ENCODE measurements around the gene RSRP1.

RSRP1 gene

DNA sequence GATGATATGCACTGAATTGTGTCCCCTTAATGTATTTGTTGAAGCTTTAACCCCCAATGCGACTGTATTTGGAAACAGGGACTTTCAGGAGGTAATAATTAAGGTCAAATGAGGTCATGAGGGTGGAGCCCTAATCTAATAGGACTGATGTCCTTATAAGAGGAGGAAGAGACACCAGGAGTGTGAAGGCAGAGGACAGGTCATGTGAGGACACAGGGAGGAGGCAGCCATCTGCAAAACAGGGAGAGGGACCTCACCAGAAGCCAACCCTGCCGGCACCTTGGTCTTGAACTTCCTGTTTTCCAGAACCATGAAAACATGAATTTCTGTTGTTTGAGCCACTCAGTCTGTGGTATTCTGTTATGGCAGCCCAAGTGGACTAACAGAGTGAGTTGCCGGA, 30.2 kb downstream of the RSRP1 start:
- FAIRE-seq, result no peak

DNA sequence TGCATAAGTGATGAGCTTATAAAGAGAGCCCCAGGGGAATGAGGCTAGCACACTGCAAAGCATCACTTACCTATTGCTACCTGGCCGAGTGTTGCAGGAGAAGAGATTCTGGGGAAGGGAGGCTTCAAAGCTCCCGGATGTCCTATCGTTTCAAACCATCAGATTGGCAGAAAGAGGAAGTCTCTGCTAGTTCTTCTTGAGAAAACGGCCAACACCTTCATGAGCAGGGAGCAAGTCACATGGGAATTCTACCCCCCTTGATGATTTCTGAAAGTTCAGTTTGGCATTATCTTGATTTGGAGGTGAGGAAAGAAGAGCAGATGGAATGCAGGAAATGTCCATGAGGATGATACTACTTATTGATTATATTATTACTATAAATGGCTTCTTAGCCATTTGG, 31.1 kb downstream of the RSRP1 start:
- no peak for FAIRE-seq

DNA sequence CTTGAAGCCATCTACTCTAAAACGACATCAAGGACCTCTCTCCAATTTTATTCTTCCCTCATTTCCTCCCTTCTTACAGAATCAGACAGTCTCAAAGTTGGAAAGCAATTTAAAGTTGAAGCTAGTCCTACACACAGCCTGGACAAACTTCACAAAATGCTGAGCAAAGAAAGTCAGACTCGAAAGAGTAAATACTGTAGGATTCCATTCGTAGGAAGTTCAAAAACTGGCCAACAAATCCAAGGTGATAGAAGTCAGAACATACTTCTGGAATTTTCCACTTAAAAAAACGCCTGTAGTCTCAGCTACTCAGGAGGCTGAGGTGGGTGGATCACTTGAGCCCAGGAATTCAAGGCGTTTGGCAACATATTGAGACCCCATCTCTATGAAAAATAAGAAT, 34.5 kb downstream of the RSRP1 start:
- FAIRE-seq, result no peak

DNA sequence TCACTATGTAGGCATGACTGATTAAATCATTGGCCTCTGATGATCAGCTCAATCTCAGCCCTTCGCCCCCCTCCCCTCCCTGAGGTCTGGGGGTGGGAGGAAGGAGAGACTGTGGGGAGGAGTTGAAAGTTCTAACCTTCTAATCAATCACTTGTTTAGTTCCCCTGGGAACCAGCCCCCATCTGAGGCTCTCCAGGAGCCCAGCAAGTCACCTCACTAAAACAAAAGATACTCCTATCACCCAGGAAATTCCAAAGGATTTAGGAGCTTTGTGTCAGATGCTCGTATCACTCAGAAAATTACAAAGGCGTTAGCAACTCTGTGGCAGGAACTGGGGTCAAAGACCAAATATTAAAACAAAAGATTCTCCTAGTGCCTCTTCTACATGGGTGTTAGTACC, 36.5 kb downstream of the RSRP1 start:
- FAIRE-seq, result no peak

DNA sequence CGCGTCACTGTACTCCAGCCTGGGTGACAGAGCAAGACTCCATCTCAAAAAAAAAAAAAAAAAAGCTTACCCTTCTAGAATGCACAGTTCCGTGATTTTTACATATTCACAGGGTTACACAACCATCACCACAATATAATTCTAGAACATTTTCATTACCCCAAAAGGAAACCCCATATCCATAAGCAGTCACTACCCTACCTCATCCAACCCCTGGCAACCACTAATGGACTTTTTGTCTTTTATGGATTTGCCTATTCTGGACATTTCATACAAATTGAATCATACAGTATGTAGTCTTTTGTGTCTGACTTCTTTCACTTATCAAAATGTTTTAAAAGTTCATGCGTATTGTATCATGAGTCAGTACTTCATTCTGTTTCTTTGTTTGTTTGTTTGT, 37.7 kb downstream of the RSRP1 start:
- no peak for FAIRE-seq

DNA sequence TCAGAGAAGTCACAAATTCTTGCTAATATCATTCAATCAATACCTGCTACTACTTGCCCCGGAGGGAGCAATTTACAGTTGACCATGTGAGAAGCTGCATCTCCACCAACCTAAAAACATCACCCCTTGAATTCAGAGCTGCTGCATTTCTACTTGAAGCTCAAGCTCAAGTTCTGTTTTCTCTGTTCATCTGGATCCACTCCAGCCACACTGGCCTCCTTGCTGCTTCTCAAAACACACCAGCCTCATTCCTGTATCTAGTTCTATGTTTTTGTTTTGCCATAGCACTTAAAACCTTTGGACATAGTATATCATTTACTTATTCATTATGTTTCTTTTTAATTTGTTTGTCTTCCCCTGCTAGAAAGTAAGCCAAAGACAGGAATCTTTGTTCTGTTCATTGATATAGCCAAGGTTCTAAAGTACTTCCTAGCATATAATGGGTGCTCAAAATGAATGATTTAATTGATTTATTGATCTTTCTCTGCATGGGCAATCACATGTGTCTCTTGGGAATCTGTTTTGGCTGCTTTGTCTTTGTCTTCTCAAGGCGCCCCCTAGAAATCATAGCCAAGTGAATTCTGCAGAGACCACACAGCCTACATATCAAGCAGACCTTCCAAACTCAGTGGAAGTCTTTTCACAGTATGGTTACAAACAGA, 38.6 kb downstream of the RSRP1 start:
- FAIRE-seq, result no peak

DNA sequence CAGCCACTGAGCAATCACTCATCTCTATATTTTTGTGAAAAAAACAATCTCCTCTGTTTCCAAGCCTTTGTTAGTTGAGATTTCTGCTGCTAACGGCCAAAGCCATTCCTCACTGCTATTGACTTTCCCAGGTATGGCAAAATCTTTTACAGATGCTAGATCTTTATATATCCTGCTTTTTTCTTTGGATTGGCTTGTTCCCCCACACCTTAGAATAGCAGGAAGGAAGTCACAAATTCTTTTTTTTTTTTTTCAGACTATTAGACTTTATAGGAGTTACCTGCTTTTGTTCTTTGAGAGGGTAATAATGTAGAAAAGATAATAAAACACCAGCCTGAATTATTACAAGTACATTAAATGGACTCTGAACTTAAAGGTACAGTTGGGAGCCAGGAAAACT, 39.2 kb downstream of the RSRP1 start:
- FAIRE-seq, result no peak

DNA sequence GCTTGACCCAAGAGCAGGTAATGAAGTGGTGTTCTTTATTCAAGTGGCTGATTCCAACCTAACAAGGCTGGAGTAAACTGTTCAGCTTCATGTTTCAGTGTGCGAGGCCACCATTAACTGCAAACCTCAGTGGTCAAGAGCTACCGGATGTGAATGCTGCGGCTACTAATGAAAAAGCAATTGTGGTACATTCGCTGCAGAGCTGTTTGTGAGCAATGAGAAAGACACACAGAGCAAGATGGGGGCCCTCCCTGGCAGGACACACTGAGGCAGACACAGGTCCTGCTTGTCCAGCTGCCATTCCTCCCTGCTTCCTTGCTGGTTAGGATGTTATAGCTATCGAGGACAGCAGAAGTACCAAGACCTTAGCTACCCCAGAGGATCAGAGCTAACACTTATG, 41.1 kb downstream of the RSRP1 start:
- FAIRE-seq, result no peak

DNA sequence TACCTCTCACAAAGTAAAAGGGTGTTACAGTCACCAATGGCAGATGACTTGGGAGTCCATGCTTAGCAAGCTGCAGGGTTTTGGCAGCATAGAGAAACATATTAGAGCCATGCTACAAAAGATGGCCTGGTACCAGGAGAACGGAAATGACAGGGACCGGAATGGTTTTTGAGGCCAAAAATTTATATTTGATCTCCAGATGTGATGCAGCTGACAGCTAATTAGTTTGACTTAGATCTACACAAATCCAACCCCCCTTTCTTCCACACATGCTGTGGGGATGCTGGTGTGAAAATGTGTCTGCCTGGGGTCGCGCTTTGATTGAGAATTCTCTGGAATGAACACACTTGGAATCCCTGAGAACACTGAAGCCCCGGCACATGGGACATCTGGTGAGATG, 41.5 kb downstream of the RSRP1 start:
- no peak for FAIRE-seq

DNA sequence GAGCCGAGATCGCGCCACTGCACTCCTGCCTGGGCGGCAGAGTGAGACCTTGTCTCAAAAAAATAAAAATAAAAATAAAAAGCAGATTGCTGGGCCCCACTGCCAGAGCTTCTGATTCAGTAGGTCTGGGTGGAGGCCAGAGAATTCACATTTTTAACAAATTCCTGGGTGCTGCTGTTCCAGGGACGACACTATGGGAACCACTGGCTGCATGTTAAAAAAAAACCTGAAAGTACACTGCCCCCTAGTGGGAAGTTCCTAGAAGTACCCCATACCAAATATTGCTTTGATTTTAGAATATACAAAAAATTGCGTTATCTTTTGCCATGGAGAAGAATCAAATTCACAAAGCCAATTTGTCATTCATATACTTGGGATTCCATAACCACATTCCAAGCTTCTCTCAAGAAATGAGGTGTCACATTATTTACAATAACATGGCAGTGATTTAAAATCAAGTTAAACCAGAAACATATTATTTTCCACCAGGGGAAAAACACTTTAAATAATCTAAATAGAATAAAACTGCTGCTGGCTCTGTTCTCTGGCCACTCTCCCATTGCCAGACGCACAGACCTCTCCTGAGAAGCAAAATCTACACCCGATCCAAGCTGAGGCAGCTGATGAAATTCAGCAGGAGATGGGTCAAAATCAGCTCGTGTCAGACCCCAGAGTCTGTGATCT, 42.3 kb downstream of the RSRP1 start:
- peak; percentile 68 for FAIRE-seq

DNA sequence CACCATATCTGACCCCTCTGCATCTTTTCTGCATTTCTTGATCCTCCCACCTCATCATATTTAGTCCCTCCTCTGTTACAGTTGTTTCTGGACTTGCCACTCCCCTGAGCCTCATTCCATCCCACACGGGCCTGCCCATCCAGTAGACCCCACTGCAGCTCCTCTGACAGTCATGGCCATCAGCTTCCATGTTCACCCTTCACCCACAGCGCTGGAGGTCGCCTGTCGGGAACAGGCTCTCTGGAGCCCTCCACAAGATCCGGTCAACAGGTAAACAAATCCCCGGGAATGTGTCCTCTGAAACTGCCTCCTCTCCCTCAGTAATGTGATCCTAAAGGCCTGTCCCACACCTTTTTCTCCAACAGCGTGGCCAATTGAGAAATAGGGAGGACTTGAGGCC, 46.2 kb downstream of the RSRP1 start:
- FAIRE-seq, result no peak

DNA sequence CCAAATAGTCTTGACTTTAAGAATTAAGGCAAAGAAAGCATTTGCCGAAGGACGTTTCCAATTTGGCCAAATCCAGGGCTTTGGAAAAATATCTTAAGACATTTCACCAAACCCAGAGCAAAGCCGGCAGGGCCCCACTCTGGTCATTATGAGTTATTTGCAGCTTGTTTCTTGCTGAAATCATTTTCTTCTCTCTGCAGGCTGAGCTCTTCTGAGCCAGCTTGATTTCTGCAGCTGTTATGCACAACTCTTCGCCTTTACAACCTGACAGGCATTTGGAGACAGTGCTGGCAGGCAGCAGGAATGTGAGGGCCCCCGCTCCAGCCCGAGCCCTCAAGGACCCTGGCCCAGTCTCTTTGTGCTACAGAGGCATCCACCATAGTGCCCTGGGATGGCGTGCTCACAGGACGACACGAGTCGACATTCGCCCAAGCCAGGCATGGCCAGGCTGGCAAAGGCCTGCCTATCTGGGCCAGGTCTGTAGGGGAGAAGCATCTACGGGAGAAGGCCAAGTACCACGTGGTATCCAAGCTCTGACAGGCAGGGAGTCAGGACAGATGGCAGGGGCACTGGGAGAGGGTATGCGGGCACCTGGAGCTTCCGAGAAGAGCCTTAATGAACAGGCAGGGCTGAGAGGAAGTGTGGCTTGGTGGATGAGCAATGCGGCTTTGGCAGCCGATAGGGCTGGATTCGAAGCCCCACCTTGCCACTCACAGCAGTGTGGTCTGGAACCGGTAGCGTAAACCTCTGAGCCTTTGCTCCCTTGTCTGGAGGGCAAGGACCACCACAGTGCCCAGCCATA, 47.2 kb downstream of the RSRP1 start:
- FAIRE-seq, result no peak

DNA sequence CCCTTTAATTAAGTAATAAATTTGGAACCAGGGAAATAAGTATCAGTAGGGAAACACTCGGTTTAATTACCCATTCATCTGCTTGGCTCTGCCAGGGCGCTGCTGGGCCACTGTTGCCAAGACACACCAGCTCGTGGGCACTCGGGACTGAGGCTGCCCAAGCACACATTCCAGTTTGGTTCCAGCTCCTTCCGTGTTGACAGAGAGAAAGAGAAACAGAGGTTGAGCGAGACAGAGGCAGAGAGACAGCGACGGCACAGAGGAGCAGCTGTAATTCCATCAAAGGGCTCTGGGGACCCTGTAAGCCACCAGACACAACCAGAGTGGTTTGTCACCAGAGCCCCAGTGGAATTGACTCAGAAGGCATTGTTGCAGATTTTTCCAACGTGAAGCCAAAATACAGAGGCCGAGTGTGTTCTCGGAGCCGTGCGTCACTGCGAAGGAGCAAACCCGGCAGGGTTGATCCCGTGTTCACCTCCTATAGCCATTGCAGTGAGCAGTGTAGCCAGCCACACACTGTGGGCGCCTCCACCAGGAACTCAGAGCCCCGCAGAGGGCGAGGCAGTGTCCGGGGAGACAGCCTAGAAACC, 48.5 kb downstream of the RSRP1 start:
- FAIRE-seq, result no peak

DNA sequence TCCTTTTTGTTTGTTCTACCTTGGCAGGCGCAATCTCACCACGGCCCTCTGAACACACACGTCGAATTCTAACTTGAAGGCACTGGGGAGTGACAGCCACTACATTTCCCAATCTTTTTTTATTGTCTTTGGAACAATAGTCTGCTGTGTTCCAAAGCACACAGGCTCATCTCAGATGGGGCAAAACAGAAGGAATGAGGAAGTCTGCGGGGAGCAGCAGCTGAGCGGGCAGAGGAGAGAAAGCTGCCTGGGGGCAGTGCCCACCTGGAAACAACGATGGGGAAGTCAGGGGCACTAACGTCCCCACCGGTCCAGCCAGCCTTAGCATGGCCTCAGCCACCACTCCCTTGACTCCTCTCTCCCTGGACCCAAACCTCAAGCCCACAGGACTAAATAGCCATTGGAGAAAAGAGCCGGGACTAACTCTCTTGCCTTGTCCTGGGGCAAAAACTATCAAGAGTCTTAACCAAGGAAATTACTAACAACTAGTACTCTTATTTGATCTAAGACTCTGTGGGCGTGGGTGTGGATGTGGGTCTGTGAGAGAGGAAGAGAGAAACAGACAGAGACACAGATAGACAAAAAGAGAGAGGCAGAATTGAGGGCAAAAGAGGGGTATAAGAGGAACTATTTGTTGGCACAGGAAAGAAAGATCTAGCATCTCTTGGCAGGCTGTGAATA, 49.1 kb downstream of the RSRP1 start:
- FAIRE-seq, result no peak

DNA sequence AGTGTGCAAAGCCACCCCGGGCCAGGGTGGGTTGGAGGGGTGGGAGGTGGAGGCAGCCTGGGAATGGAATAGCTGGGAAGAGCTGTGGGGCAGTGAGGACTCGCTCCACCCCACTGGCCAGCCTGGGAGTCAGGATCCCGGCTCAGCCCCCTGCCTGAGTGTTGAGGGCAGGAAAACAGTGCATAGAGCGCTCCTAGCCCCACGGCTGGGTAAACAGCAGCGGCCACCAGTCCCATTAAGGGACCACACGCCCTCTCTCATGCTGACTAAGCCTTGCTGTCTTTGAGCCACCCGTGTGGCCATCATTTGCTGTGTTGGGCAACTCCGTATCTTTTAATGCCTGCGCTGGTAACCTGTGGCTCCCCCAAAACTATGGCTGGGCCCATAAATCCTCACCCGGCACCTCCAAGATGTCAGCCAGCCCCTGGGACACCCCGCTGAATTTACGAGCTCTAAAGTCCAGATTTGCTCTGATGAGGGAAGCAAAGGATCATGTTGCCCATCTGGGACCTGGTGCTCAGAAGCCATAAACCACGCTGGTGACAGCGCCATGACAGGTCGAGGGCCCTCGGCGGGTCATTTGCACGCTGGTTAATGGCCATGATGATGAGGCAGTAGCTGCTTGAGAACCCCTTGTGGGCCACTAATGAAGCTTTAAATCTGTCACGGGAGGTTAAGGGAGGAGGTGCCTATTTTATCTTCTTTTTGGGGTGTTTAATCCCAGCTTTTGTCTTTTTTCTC, 49.8 kb downstream of the RSRP1 start:
- no peak for FAIRE-seq

DNA sequence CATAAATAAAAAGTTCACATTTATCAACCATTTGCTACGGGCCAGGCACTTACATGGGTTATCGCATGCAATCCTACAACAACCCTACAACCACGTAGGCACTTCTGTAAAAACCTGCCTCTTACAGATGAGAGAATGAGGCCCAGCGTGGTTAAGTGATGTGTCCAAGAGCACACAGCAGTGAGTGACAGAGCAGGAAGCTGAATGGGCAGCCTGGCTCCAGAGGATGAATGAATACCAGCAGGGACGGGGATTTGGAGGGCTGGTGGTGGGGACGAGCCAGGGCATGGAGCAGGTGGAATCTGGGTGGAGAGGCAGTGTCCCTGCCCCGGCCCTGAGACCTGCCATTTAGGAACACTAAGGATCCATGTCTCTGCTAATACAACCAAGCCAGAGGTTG, 50.4 kb downstream of the RSRP1 start:
- no peak for FAIRE-seq

DNA sequence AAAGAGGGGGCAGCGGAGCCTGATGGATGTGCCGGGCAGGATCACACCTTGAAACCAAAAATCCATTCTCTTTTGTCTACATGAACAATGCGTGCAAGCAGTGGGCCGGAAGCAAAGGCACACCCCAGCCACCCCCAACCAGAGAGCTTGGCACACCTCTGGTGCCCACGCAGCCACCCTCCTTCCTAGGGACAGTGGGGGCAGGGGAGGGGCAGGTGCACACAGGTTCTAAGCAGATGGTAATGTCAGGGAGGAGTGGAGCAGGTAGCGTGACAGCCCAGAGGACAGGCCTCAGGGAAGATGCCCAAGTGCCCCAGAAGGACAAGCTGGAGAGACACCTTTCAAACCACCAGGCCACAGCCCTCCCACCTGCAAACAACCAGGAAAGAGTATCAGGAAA, 51.4 kb downstream of the RSRP1 start:
- no peak for FAIRE-seq

DNA sequence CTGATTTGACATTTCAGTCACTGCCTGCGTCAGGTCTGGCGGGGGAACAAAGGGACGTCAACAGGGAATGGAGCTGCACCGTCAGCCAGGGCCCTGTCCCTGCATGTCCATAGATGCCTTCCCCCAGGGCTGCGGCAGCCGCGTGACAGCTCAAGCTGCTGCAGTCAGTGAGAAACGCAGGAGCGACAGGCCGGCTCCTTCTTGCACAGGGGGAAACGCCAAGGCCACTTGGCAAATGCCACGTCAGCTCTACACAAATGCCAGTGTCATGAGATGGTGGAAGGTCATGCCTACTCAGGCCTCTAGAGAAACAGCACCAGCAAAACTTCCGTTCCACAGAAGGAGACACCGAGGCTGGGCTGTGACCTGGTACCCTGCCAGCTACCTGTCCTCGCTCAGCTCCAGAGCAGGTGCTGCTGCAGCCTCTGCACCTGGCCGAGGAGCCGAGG, 52.7 kb downstream of the RSRP1 start:
- no peak for FAIRE-seq

DNA sequence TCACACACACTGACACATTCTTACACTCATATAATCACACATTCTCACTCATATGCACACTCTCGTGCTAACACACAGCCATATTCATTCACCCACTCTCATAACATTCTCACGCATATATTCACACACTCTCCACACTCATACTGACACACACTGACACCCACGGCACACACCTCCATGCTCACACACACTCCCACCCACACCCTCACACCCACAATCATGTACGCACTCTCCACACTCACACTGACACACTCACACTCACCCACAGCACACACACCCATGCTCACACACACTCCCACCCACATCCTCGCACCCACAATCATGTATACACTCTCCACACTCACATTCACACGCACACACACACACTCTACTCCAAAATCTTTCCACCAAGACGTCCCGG, 53.2 kb downstream of the RSRP1 start:
- FAIRE-seq, result no peak

DNA sequence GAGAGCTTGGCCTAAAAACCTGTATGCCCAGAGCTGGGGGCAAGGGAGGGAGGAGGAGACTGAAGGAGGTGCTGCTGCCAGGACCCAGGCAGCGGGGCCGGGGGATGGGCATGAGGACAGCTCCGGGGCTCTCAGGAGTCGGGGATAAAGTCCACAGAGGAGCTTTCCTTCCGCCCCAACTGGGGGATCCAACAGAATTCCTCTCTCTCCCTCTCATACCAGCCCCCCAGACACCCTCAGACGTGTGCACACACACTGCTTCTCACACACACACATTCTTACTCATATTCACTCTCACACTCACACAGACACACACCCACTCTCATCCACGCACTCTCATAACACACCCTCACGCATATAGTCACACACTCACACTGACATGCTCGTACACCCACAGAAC, 54.0 kb downstream of the RSRP1 start:
- no peak for FAIRE-seq

All from TTC549 (cell line).